IMR-90 (cell line): ENCODE data around the gene COL27A1. TPM values are rescaled to one million over a fixed set of nuclear protein-coding genes. Genes with fewer than 3 reads are reported as not detected.

Source experiments
- FOS ChIP-seq: fragments of 150-350 bp; IDR thresholded peaks from 2 replicates; pipeline ENCODE4 v1.6.1; 2016; ENCODE audit warnings: low read depth, low read length
- MAFK ChIP-seq: IDR thresholded peaks from 2 replicates; pipeline ENCODE4 v1.6.1; 2012; ENCODE audit warnings: low read depth, low read length, improper control_type of control experiment
- SMC3 ChIP-seq: fragments of 150-350 bp; IDR thresholded peaks from 2 replicates; pipeline ENCODE4 v1.6.1; 2016; ENCODE audit warnings: low read depth, mild to moderate bottlenecking, antibody characterized with exemption, low read length, moderate library complexity
- polyA plus RNA-seq, 3 experiments: library from polyadenylated mRNA; depleted of rRNA; stranded (reverse); fragments of >200 nt; gene quantifications; 2 replicates each; pipeline ENCODE4 v1.2.3, GENCODE V29; 2012; ENCODE audit warnings: low replicate concordance in 1 of 3
- total RNA-seq: library from RNA; depleted of rRNA; stranded (reverse); fragments of >200 nt; gene quantifications from 2 replicates; pipeline ENCODE4 v1.2.3, GENCODE V29; 2012
- TF ChIP-seq, protein P1 (sequence below): conservative IDR thresholded peaks from 2 replicates; pipeline ENCODE4 v1.5.1; 2012; ENCODE audit warnings: mild to moderate bottlenecking, low read depth, low read length, improper control_type of control experiment

COL27A1 gene
- total and polyA plus RNA-seq, 2 of the 4 experiments (the other 2 are of a cell fraction) = 3.2 to 18.3 TPM

DNA sequence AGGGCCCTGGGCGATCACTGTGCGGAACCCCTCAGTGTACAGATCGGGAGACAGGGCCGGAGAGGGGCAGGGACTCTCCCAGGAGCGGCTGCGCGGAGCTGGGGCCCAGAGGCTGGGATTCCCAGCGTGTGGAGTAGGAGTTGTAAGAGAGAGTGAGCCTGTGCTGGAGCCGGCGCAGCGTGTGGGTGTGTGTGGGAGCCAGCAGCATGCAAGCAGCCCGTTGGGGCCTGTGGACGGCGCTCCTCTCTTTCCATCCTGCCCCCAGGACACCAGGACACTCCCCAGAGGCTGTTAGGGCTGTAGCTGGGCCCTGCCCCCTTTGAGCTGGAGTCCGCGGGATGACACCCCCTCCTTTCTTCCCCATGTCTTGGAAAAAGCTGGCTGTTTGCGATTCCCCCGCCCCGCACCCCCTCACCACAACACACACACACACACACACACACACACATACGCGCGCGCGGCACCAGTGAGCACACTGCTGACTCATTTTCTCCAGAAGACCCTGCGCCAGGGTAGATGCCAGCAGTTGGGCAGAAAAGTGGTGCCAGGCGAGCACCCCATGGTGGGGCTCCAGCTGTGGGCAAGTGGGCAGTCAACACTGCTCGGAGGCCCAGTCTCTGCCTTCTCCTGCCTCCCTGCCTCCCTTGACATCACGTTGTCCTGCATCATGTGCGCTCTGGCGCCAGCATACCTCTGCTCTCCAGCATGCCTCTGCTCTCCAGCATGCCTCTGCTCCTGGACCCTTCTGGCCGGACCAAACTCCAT, 1.5 kb downstream of the COL27A1 start (continued):
- TF ChIP-seq, protein P1, sequence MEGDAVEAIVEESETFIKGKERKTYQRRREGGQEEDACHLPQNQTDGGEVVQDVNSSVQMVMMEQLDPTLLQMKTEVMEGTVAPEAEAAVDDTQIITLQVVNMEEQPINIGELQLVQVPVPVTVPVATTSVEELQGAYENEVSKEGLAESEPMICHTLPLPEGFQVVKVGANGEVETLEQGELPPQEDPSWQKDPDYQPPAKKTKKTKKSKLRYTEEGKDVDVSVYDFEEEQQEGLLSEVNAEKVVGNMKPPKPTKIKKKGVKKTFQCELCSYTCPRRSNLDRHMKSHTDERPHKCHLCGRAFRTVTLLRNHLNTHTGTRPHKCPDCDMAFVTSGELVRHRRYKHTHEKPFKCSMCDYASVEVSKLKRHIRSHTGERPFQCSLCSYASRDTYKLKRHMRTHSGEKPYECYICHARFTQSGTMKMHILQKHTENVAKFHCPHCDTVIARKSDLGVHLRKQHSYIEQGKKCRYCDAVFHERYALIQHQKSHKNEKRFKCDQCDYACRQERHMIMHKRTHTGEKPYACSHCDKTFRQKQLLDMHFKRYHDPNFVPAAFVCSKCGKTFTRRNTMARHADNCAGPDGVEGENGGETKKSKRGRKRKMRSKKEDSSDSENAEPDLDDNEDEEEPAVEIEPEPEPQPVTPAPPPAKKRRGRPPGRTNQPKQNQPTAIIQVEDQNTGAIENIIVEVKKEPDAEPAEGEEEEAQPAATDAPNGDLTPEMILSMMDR = peak; percentile 34
- TF ChIP-seq FOS = peak; percentile 30; the same call in 1 of the 2 replicates
- no peak for TF ChIP-seq SMC3
- no peak for TF ChIP-seq MAFK
